ENCODE measurements around the gene PTCD3. TPM values are rescaled to one million over a fixed set of nuclear protein-coding genes. Genes with fewer than 3 reads are reported as not detected.

Gene PTCD3
- total RNA-seq, 1 donor from 2014 or later: 106 TPM

Other genes starting within 250 kb of the PTCD3 start
- gene ST3GAL5, start 217.2 kb upstream of the PTCD3 start, total RNA-seq: 28.3 and 33.4 TPM in 2 replicates
- gene POLR1A, start 349 bp upstream of the PTCD3 start, total RNA-seq: 26.4 and 27.0 TPM in 2 replicates
- gene IMMT, start 89.2 kb downstream of the PTCD3 start, total RNA-seq: 72.7 and 85.3 TPM in 2 replicates
- 28.8 and 32.9 TPM in 2 replicates for gene MRPL35, start 93.2 kb downstream of the PTCD3 start, total RNA-seq
- 0.05 and 0.06 TPM in 2 replicates for gene REEP1, start 231.4 kb downstream of the PTCD3 start, total RNA-seq

All from glomerular endothelial cell (primary cell).